Natural killer cell (primary cell): ENCODE data around the gene PCDH9. TPM values are rescaled to one million over a fixed set of nuclear protein-coding genes. Genes with fewer than 3 reads are reported as not detected.

Experiments used
- ATAC-seq, 3 donors: fragments of 150-1000 bp in 2 of 3; fragments of 200-7000 bp in 1 of 3; cut with Tn5 transposase; 1 replicate in 1 of 3; 2 replicates in 2 of 3; pipeline ENCODE4 v1.10.0; 2021; ENCODE audit warnings: mild to moderate bottlenecking in 2 of 3, moderate library complexity in 2 of 3
- DNase-seq, 2 donors: peaks; one replicate each; pipeline versions ENCODE4 v3.0.0 to v3.0.0-alpha.2; 2013 to 2021; ENCODE audit warnings: mixed read lengths in 1 of 2
- H3K27ac ChIP-seq: one replicate; pipeline ENCODE4 v1.5.1; 2013; ENCODE audit warnings: mild to moderate bottlenecking, low read length
- H3K27me3 ChIP-seq: one replicate; pipeline ENCODE4 v1.6.1; 2013; ENCODE audit warnings: low read length; ENCODE audit not compliant: control insufficient read depth, insufficient read depth
- H3K36me3 ChIP-seq: one replicate; pipeline ENCODE4 v1.6.1; 2013; ENCODE audit warnings: low read length; ENCODE audit not compliant: control insufficient read depth, insufficient read depth
- H3K4me1 ChIP-seq: one replicate; pipeline ENCODE4 v1.6.1; 2013; ENCODE audit warnings: low read length; ENCODE audit not compliant: control insufficient read depth, insufficient read depth
- H3K4me3 ChIP-seq: one replicate; pipeline ENCODE4 v1.5.1; 2013; ENCODE audit warnings: low read length
- H3K9me3 ChIP-seq: one replicate; pipeline ENCODE4 v1.6.1; 2013; ENCODE audit warnings: low read length; ENCODE audit not compliant: control insufficient read depth, insufficient read depth
- H3K27ac Mint-ChIP-seq, 2 donors: one replicate each; pipeline ENCODE4 v1.8.0; 2022; ENCODE audit warnings: mild to moderate bottlenecking in 2 of 2, mixed read lengths in 2 of 2, moderate library complexity in 1 of 2
- H3K27me3 Mint-ChIP-seq, 2 donors: one replicate each; pipeline ENCODE4 v1.8.0; 2022; ENCODE audit warnings: low read depth in 2 of 2, mixed read lengths in 2 of 2
- H3K36me3 Mint-ChIP-seq: one replicate; pipeline ENCODE4 v1.8.0; 2022; ENCODE audit warnings: mixed read lengths
- H3K4me1 Mint-ChIP-seq, 2 donors: one replicate each; pipeline ENCODE4 v1.8.0; 2022; ENCODE audit warnings: mixed read lengths in 2 of 2
- H3K4me3 Mint-ChIP-seq: one replicate; pipeline ENCODE4 v1.8.0; 2022; ENCODE audit warnings: mild to moderate bottlenecking, moderate library complexity, mixed read lengths
- H3K9me3 Mint-ChIP-seq, 2 donors: one replicate each; pipeline ENCODE4 v1.8.0; 2022; ENCODE audit warnings: mixed read lengths in 2 of 2
- WGBS: methylation state at CpG from one replicate; pipeline ENCODE4 v1.1.7; 2013; ENCODE audit warnings: missing lambda C conversion rate; ENCODE audit not compliant: insufficient coverage; 5-methylcytosine and 5-hydroxymethylcytosine counted together
- intact Hi-C: fragments of 100-400 bp; cut with micrococcal nuclease; formaldehyde crosslinking; loops from one replicate; pipeline ENCODE4 v1.14.2; 2022
- total RNA-seq, 4 donors: library from RNA; stranded (reverse); fragments of 120-200 nt in 1 of 4; gene quantifications; one replicate each; pipeline versions ENCODE4 v1.2.3 to v1.2.4, GENCODE V29; 2013 to 2022
- TF ChIP-seq, protein P1 (sequence below): fragments of 200-600 bp; IDR thresholded peaks from one replicate; pipeline ENCODE4 v1.8.0; 2022; ENCODE audit warnings: antibody characterized with exemption

Gene PCDH9
- total RNA-seq, 3 donors from 2014 or later (not counting 1 experiment from before 2014, with no cell fraction given) = 0.43 to 1.5 (median 0.68) TPM

GRCh38 chr13:66312312-66313087 is 917.6 kb downstream of the PCDH9 start:
- Histone ChIP-seq H3K4me1 (no peaks in the 10 kb centered on the region), H3K27ac (no peak overlapping the region), H3K4me3 (no peak overlapping the region), H3K27me3 (no peaks in the 10 kb centered on the region), H3K36me3 (no peaks in the 10 kb centered on the region), H3K9me3 (no peaks in the 10 kb centered on the region)
- peaks cover 0 to 5% of the 10 kb centered on the region in 2 donors for H3K4me1 Mint-ChIP-seq
- TF ChIP-seq, protein P1, sequence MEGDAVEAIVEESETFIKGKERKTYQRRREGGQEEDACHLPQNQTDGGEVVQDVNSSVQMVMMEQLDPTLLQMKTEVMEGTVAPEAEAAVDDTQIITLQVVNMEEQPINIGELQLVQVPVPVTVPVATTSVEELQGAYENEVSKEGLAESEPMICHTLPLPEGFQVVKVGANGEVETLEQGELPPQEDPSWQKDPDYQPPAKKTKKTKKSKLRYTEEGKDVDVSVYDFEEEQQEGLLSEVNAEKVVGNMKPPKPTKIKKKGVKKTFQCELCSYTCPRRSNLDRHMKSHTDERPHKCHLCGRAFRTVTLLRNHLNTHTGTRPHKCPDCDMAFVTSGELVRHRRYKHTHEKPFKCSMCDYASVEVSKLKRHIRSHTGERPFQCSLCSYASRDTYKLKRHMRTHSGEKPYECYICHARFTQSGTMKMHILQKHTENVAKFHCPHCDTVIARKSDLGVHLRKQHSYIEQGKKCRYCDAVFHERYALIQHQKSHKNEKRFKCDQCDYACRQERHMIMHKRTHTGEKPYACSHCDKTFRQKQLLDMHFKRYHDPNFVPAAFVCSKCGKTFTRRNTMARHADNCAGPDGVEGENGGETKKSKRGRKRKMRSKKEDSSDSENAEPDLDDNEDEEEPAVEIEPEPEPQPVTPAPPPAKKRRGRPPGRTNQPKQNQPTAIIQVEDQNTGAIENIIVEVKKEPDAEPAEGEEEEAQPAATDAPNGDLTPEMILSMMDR = no peak
- H3K27ac Mint-ChIP-seq = no peak overlapping the region
- peaks cover 0 to 2% of the 10 kb centered on the region in 2 donors for H3K9me3 Mint-ChIP-seq
- WGBS = 86% methylated on average over 8 of the region's 10 CpGs
- H3K4me3 Mint-ChIP-seq = no peak overlapping the region
- ATAC-seq (no peak), DNase-seq (no peak)
- no peaks in the 10 kb centered on the region for H3K27me3 Mint-ChIP-seq
- intact Hi-C loops = no loop called here
- H3K36me3 Mint-ChIP-seq = no peaks in the 10 kb centered on the region

- TF ChIP-seq, protein P1 = no peak
- ATAC-seq = no peak
- no peaks in the 10 kb centered on the region for H3K27me3 Mint-ChIP-seq
- Histone ChIP-seq H3K27me3 (no peaks in the 10 kb centered on the region), H3K27ac (no peak overlapping the region), H3K9me3 (no peaks in the 10 kb centered on the region), H3K4me1 (no peaks in the 10 kb centered on the region), H3K36me3 (no peaks in the 10 kb centered on the region), H3K4me3 (no peak overlapping the region)
- DNase-seq = no peak
- 100% methylated on average over 1 of the region's 5 CpGs for WGBS
- H3K4me3 Mint-ChIP-seq = no peak overlapping the region
- H3K4me1 Mint-ChIP-seq = peaks cover 12 to 16% of the 10 kb centered on the region in 2 donors
- H3K36me3 Mint-ChIP-seq = no peaks in the 10 kb centered on the region
- no peak overlapping the region for H3K27ac Mint-ChIP-seq
- intact Hi-C loops = no loop called here
- H3K9me3 Mint-ChIP-seq = no peaks in the 10 kb centered on the region
Measured at GRCh38 chr13:66305961-66306617, 924.0 kb downstream of the PCDH9 start.

- Histone ChIP-seq H3K36me3 (no peaks in the 10 kb centered on the region), H3K4me3 (no peak overlapping the region), H3K9me3 (no peaks in the 10 kb centered on the region), H3K27ac (no peak overlapping the region), H3K4me1 (no peaks in the 10 kb centered on the region), H3K27me3 (no peaks in the 10 kb centered on the region)
- no peak overlapping the region for H3K27ac Mint-ChIP-seq
- TF ChIP-seq, protein P1 = no peak
- ATAC-seq (no peak), DNase-seq (no peak)
- intact Hi-C loops = no loop called here
- H3K9me3 Mint-ChIP-seq = peaks cover 0 to 2% of the 10 kb centered on the region in 2 donors
- H3K4me3 Mint-ChIP-seq = no peak overlapping the region
- peaks cover 5% of the 10 kb centered on the region for H3K36me3 Mint-ChIP-seq
- H3K4me1 Mint-ChIP-seq = peaks cover 7 to 8% of the 10 kb centered on the region in 2 donors
- H3K27me3 Mint-ChIP-seq = no peaks in the 10 kb centered on the region
Measured at GRCh38 chr13:66301482-66301881, 928.7 kb downstream of the PCDH9 start.
